Activated CD8-positive, alpha-beta memory T cell treated with anti-CD3 and anti-CD28 coated beads, Interleukin-2, amount 50 U/mL, for 1 hour (primary cell): Measurements from ENCODE around the gene ARHGAP42.

Experiments
- DNase-seq: peaks from one replicate; pipeline ENCODE4 v3.0.0-alpha.2; 2020; ENCODE audit errors: extremely low read depth

ARHGAP42 gene

GRCh38 chr11:100799445-100799844, 112.4 kb downstream of the ARHGAP42 start:
- DNase-seq, result no peak

GRCh38 chr11:100800202-100800601, 113.1 kb downstream of the ARHGAP42 start:
- DNase-seq, result no peak

GRCh38 chr11:100801225-100801999, 114.3 kb downstream of the ARHGAP42 start:
- DNase-seq, result no peak

GRCh38 chr11:100805506-100806199, 118.6 kb downstream of the ARHGAP42 start:
- no peak for DNase-seq

GRCh38 chr11:100806296-100806695, 119.2 kb downstream of the ARHGAP42 start:
- DNase-seq, result no peak

GRCh38 chr11:100808904-100809491, 121.9 kb downstream of the ARHGAP42 start:
- DNase-seq, result no peak

GRCh38 chr11:100810146-100810545, 123.1 kb downstream of the ARHGAP42 start:
- DNase-seq, result no peak

- DNase-seq, result no peak
Measured at GRCh38 chr11:100810666-100811065, 123.6 kb downstream of the ARHGAP42 start.

- DNase-seq, result no peak
Measured at GRCh38 chr11:100812517-100812916, 125.4 kb downstream of the ARHGAP42 start.

- no peak for DNase-seq
Measured at GRCh38 chr11:100815787-100816330, 128.8 kb downstream of the ARHGAP42 start.

- DNase-seq, result no peak
Measured at GRCh38 chr11:100816823-100817222, 129.7 kb downstream of the ARHGAP42 start.

- no peak for DNase-seq
Measured at GRCh38 chr11:100817620-100818019, 130.5 kb downstream of the ARHGAP42 start.

- DNase-seq, result no peak
Measured at GRCh38 chr11:100820621-100821020, 133.5 kb downstream of the ARHGAP42 start.

GRCh38 chr11:100821198-100821597, 134.1 kb downstream of the ARHGAP42 start:
- no peak for DNase-seq

GRCh38 chr11:100823360-100823759, 136.3 kb downstream of the ARHGAP42 start:
- DNase-seq, result no peak

- no peak for DNase-seq
Measured at GRCh38 chr11:100824041-100824809, 137.1 kb downstream of the ARHGAP42 start.

GRCh38 chr11:100825626-100826025, 138.5 kb downstream of the ARHGAP42 start:
- DNase-seq, result no peak

GRCh38 chr11:100827934-100828661, 141.0 kb downstream of the ARHGAP42 start:
- no peak for DNase-seq

GRCh38 chr11:100830274-100830673, 143.2 kb downstream of the ARHGAP42 start:
- DNase-seq, result no peak

GRCh38 chr11:100830978-100831732, 144.1 kb downstream of the ARHGAP42 start:
- no peak for DNase-seq
